ENCODE data around the gene PHACTR3. TPM values are rescaled to one million over a fixed set of nuclear protein-coding genes. Genes with fewer than 3 reads are reported as not detected.

The PHACTR3 gene
- total RNA-seq, 1 experiment from 2014 or later, result not detected

DNA sequence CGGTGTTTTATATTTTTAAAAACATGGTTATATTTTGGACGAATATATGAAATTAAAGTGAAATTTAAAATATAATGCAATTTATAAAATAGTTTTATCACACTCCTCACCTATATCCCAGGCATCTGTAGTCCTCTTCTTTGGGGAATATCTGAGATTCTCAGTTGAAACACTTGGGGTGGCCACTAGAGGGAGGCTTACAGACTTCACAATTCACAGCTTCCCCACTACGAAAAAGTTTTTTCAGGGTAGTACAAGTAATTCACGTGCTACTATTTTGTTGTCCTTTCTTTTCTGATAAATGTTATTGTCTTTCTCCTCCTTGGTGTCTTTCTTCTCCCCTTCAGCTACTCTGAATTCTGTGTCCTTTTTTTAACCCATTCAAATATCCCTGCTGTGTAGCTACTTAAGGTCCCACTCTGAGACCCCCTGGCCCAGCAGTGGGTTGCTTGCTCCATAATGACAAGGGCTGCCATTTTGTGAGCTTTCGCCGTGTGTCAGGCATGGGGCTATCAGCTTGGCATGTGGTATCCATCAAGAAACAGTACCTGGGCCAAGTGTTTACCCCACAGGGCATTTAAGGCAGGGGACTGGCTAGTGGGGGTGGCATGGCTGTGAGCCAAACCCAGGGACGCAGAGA, 43.6 kb upstream of the PHACTR3 start:
- Histone ChIP-seq H3K9me3 (ENCODE audit: control insufficient read depth, low read depth, low read length) (no peaks in the 10 kb centered on the region), H3K56ac (ENCODE audit: insufficient read length, low read depth, low read length) (no peak overlapping the region), H2BK120ac (ENCODE audit: low read depth, low read length, poor library complexity, severe bottlenecking) (no peak overlapping the region), H4K5ac (ENCODE audit: insufficient read length, low read depth, low read length) (no peak overlapping the region), H2AFZ (ENCODE audit: low read length) (no peak overlapping the region), H3K4me1 (ENCODE audit: insufficient read depth, low read length) (no peaks in the 10 kb centered on the region), H3K23ac (ENCODE audit: insufficient read length, low read depth, low read length) (no peak overlapping the region), H3K4ac (ENCODE audit: low read depth, low read length) (no peak overlapping the region), H3K27ac (ENCODE audit: insufficient read length, low read depth, low read length) (no peak overlapping the region), H3K79me1 (ENCODE audit: insufficient read depth, low read depth, low read length, poor library complexity, severe bottlenecking) (no peaks in the 10 kb centered on the region), H3K79me2 (ENCODE audit: insufficient read depth, low read length) (no peaks in the 10 kb centered on the region), H3K14ac (ENCODE audit: insufficient read depth, low read length) (no peak overlapping the region), H2BK5ac (ENCODE audit: insufficient read length, low read length) (no peak overlapping the region), H2BK20ac (ENCODE audit: low read depth, low read length, poor library complexity, severe bottlenecking) (no peak overlapping the region), H4K20me1 (ENCODE audit: control insufficient read depth, insufficient read depth, insufficient read length) (no peaks in the 10 kb centered on the region), H3K23me2 (ENCODE audit: insufficient read length, low read depth, low read length, poor library complexity, severe bottlenecking) (no peaks in the 10 kb centered on the region), H3T11ph (ENCODE audit: low read length) (no peak overlapping the region), H2AK5ac (ENCODE audit: insufficient read length, low read length) (no peak overlapping the region), H3K27me3 (ENCODE audit: insufficient read depth, low read length) (no peaks in the 10 kb centered on the region; the same call in 1 of the 2 replicates), H3K9ac (ENCODE audit: extremely low read depth, insufficient read length, low read length) (no peak overlapping the region), H2BK15ac (ENCODE audit: low read depth, low read length) (no peak overlapping the region), H3K18ac (ENCODE audit: insufficient read length, low read depth, low read length) (no peak overlapping the region), H2BK12ac (ENCODE audit: insufficient read length, low read depth, low read length) (no peak overlapping the region), H4K91ac (ENCODE audit: insufficient read length, low read depth, low read length) (no peak overlapping the region), H3K4me2 (ENCODE audit: insufficient read depth, insufficient read length, low read length) (no peak overlapping the region), H4K8ac (replicated peaks; ENCODE audit: insufficient read length, low read depth, low read length) (no peak overlapping the region)
- no peak for DNase-seq
- peaks cover 13% of the 10 kb centered on the region for H3K27me3 Mint-ChIP-seq (ENCODE audit: low read depth)
- TF ChIP-seq, protein P1, sequence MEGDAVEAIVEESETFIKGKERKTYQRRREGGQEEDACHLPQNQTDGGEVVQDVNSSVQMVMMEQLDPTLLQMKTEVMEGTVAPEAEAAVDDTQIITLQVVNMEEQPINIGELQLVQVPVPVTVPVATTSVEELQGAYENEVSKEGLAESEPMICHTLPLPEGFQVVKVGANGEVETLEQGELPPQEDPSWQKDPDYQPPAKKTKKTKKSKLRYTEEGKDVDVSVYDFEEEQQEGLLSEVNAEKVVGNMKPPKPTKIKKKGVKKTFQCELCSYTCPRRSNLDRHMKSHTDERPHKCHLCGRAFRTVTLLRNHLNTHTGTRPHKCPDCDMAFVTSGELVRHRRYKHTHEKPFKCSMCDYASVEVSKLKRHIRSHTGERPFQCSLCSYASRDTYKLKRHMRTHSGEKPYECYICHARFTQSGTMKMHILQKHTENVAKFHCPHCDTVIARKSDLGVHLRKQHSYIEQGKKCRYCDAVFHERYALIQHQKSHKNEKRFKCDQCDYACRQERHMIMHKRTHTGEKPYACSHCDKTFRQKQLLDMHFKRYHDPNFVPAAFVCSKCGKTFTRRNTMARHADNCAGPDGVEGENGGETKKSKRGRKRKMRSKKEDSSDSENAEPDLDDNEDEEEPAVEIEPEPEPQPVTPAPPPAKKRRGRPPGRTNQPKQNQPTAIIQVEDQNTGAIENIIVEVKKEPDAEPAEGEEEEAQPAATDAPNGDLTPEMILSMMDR (conservative IDR thresholded peaks at IDR 0.05), result peak; percentile 74
- H3K9me3 Mint-ChIP-seq, result peaks cover 0 to 45% of the 10 kb centered on the region in 2 experiments; a peak in 3 of 5 replicates
- no CpG with 5 or more reads among the region's 7 CpGs for WGBS (ENCODE audit: extremely low coverage, insufficient read length, low lambda C conversion rate)
- H3K36me3 Mint-ChIP-seq (ENCODE audit: insufficient read depth in 1 of 3, low read depth in 3 of 3), result peaks cover 0 to 4% (median 0%) of the 10 kb centered on the region in 3 experiments; a peak in 2 of 7 replicates
- H3K4me3 Mint-ChIP-seq, result no peak overlapping the region
- no peak overlapping the region for H3K27ac Mint-ChIP-seq
- H3K4me1 Mint-ChIP-seq, result peaks cover 3 to 4% of the 10 kb centered on the region in 2 experiments; a peak in 2 of 4 replicates

Data from H9 (cell line).